ENCODE results near the gene A2M. TPM values are rescaled to one million over a fixed set of nuclear protein-coding genes. Genes with fewer than 3 reads are reported as not detected.

The A2M gene
- total and polyA plus RNA-seq, 2 of the 13 experiments (the other 11 are each of a cell fraction or from before 2014, with no cell fraction given), result 2,807 to 6,551 TPM

GRCh38 chr12:9064815-9065606 lies 50.7 kb downstream of the A2M start (continued):
- no peak for TF ChIP-seq ELF3 (CRISPR knock-in tag; IDR thresholded peaks at IDR 0.05)
- TF ChIP-seq ARNTL (CRISPR knock-in tag; IDR thresholded peaks at IDR 0.05), result peak; percentile 47; the same call in 1 of the 2 replicates
- TF ChIP-seq MIER3 (CRISPR knock-in tag; IDR thresholded peaks at IDR 0.05; ENCODE audit: borderline replicate concordance), result no peak
- no peak for TF ChIP-seq MBNL3 (CRISPR knock-in tag; conservative IDR thresholded peaks at IDR 0.05)
- 0 out of 2 replicates have a peak, but pooled peaks have one; percentile 13 for TF ChIP-seq ZNF557 (CRISPR knock-in tag; IDR thresholded peaks at IDR 0.05)
- TF ChIP-seq, protein P1, sequence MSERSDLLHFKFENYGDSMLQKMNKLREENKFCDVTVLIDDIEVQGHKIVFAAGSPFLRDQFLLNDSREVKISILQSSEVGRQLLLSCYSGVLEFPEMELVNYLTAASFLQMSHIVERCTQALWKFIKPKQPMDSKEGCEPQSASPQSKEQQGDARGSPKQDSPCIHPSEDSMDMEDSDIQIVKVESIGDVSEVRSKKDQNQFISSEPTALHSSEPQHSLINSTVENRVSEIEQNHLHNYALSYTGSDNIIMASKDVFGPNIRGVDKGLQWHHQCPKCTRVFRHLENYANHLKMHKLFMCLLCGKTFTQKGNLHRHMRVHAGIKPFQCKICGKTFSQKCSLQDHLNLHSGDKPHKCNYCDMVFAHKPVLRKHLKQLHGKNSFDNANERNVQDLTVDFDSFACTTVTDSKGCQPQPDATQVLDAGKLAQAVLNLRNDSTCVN (CRISPR knock-in tag; IDR thresholded peaks at IDR 0.05; ENCODE audit: borderline replicate concordance), result 0 out of 2 replicates have a peak, but pooled peaks have one; percentile 24
- TF ChIP-seq CCDC6 (CRISPR knock-in tag; IDR thresholded peaks at IDR 0.05), result no peak
- 0 out of 2 replicates have a peak, but pooled peaks have one; percentile 2 for TF ChIP-seq RXRA (CRISPR knock-in tag; IDR thresholded peaks at IDR 0.05)
- TF ChIP-seq, protein P2, sequence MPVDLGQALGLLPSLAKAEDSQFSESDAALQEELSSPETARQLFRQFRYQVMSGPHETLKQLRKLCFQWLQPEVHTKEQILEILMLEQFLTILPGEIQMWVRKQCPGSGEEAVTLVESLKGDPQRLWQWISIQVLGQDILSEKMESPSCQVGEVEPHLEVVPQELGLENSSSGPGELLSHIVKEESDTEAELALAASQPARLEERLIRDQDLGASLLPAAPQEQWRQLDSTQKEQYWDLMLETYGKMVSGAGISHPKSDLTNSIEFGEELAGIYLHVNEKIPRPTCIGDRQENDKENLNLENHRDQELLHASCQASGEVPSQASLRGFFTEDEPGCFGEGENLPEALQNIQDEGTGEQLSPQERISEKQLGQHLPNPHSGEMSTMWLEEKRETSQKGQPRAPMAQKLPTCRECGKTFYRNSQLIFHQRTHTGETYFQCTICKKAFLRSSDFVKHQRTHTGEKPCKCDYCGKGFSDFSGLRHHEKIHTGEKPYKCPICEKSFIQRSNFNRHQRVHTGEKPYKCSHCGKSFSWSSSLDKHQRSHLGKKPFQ (CRISPR knock-in tag; IDR thresholded peaks at IDR 0.05; ENCODE audit: insufficient replicate concordance), result peak; percentile 6
- TF ChIP-seq ZMAT3 (CRISPR knock-in tag; conservative IDR thresholded peaks at IDR 0.05), result peak; percentile 61; the same call in 1 of the 2 replicates
- no peak for TF ChIP-seq ZNF672 (CRISPR knock-in tag; IDR thresholded peaks at IDR 0.05)
- TF ChIP-seq NFE2L1 (CRISPR knock-in tag; IDR thresholded peaks at IDR 0.05; ENCODE audit: borderline replicate concordance), result no peak
- TF ChIP-seq MYNN (CRISPR knock-in tag; IDR thresholded peaks at IDR 0.05; ENCODE audit: low read depth), result no peak
- no peak for TF ChIP-seq SMAD1 (CRISPR knock-in tag; IDR thresholded peaks at IDR 0.05; ENCODE audit: borderline replicate concordance, low read depth)
- no peak for TF ChIP-seq CC2D1A (CRISPR knock-in tag; IDR thresholded peaks at IDR 0.05)
- TF ChIP-seq ZNF619 (CRISPR knock-in tag; IDR thresholded peaks at IDR 0.05), result no peak; the same call in 1 of the 2 replicates
- TF ChIP-seq, protein P3, sequence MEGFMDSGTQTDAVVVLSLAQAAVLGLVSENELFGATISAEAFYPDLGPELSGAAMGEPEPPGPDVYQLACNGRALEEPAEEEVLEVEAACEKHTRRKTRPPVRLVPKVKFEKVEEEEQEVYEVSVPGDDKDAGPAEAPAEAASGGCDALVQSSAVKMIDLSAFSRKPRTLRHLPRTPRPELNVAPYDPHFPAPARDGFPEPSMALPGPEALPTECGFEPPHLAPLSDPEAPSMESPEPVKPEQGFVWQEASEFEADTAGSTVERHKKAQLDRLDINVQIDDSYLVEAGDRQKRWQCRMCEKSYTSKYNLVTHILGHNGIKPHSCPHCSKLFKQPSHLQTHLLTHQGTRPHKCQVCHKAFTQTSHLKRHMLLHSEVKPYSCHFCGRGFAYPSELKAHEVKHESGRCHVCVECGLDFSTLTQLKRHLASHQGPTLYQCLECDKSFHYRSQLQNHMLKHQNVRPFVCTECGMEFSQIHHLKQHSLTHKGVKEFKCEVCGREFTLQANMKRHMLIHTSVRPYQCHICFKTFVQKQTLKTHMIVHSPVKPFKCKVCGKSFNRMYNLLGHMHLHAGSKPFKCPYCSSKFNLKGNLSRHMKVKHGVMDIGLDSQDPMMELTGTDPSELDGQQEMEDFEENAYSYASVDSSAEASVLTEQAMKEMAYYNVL (CRISPR knock-in tag; IDR thresholded peaks at IDR 0.05; ENCODE audit: borderline replicate concordance), result no peak
- TF ChIP-seq NFATC3 (CRISPR knock-in tag; IDR thresholded peaks at IDR 0.05), result no peak
- no peak for TF ChIP-seq RORA (CRISPR knock-in tag; IDR thresholded peaks at IDR 0.05)
- TF ChIP-seq TBL1XR1 (IDR thresholded peaks at IDR 0.05; ENCODE audit: borderline replicate concordance, low read length, partially characterized antibody), result no peak
- TF ChIP-seq ZSCAN22 (CRISPR knock-in tag; IDR thresholded peaks at IDR 0.05), result no peak
- TF ChIP-seq POLR2AphosphoS5 (IDR thresholded peaks at IDR 0.05; ENCODE audit: low read depth, low read length), result peak; percentile 57
- TF ChIP-seq ZNF841 (CRISPR knock-in tag; IDR thresholded peaks at IDR 0.05; ENCODE audit: borderline replicate concordance), result no peak
- no peak for TF ChIP-seq MLLT10 (CRISPR knock-in tag; IDR thresholded peaks at IDR 0.05)
- peak; percentile 62 for TF ChIP-seq ZNF605 (CRISPR knock-in tag; IDR thresholded peaks at IDR 0.05)

Measured in HepG2 (cell line).